GM12873 (cell line): ENCODE results near the gene GPC1.

Experiments
- TF ChIP-seq, protein P1 (sequence below): IDR thresholded peaks from 2 replicates; pipeline ENCODE4 v1.5.1; 2012; ENCODE audit warnings: low read depth, mild to moderate bottlenecking, moderate library complexity, low read length, control low read depth; ENCODE audit not compliant: insufficient read depth; ENCODE audit errors: missing control alignments

Gene GPC1

DNA sequence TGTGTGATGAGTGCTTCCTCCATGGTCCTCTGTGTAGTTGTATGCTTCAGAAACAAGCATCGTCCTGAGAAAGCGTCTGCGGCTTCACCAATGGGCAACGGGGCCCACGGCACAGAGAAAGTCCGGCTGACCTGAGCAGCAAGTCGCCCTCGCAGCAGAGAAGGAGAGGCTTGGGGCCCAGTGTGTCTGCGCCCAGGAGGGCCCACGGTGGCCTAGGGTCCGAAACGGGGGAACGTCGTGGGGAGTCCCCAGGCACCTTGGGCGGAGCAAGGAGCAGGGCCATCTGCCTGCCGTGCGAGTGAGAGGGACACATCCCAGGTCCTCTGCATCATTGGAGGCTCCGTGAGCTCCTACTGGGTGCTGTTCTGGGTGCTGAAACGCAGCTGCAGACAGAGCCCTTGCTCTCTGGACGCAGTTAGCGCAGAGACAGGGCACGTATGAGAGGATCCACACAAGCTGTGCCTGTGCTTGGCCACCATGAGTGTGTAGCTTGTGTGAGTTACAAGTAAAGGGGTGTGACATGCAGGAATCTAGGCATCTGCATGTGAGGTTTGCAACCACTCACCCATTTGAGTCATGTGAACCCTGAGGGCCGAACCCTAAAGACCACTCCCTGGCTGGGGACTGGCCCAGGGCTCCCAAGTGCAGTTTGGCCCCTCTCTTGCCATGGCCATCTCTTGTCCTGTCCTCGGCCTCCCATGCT lies 10.6 kb downstream of the GPC1 start:
- TF ChIP-seq, protein P1, sequence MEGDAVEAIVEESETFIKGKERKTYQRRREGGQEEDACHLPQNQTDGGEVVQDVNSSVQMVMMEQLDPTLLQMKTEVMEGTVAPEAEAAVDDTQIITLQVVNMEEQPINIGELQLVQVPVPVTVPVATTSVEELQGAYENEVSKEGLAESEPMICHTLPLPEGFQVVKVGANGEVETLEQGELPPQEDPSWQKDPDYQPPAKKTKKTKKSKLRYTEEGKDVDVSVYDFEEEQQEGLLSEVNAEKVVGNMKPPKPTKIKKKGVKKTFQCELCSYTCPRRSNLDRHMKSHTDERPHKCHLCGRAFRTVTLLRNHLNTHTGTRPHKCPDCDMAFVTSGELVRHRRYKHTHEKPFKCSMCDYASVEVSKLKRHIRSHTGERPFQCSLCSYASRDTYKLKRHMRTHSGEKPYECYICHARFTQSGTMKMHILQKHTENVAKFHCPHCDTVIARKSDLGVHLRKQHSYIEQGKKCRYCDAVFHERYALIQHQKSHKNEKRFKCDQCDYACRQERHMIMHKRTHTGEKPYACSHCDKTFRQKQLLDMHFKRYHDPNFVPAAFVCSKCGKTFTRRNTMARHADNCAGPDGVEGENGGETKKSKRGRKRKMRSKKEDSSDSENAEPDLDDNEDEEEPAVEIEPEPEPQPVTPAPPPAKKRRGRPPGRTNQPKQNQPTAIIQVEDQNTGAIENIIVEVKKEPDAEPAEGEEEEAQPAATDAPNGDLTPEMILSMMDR: no peak

DNA sequence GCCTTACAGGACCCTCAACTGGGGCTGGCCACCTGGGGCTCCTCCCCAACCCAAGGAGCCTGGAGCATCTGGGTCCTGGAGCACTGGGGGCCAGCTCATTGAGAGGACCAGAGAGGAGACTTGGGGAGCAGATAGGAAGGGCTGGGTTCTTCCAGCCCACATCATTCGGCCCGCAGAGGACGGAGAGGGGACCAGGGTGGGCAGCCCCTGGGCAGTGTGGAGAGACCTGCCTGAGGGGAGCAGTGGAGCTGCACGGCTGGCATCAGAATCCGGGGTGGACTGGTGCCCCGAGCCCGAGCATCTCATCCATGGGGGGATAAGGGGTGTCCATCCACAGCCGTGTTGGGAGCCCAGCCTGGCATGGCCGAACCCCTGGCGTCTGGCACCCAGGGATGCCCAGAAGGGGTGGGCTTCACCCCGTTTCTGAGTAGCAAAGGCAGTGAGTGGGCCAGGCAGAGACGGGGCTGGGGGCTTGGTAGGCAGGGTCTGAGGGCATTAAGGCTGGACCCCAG lies 11.3 kb downstream of the GPC1 start:
- TF ChIP-seq, protein P1: no peak

DNA sequence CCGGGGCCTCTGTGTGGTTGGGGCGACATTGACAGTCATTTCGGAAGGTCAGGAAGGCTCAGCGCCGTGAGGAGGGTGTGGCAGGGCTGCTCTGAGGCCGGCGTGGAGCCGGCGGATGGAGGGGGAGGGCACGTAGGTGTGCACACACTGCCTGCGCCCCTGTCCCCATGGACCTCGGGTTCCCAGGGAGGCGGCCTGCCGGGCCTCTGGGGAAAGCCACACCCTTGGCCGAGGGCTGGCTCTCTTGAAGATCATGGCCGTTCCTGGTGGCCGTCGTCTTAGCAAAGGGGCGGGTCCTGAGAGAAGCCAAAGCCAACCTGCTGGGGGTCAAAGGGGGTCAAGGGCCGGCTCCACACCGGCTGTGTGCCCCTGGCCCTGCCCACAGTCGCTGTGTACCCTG lies 11.9 kb downstream of the GPC1 start:
- TF ChIP-seq, protein P1: no peak

DNA sequence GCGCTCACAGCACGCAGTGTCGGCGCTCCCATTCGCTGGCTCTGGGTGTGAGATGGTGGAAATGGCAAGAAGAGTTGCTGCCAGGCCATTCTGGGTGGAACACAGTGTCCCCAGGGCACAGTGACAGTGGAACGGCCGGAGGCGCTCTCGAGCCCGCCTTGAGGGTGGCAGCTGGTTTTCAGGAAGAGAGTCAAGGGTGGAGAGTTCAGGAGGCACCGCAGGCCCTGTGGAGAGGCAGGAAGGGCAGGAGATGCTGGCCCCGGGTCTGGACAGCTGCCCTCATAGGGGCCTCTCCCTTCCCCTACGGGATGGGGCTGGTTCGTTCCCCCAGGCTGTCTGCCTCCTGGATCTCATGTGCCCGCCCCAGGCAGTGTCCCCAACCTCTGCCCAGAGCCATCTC lies 12.5 kb downstream of the GPC1 start:
- TF ChIP-seq, protein P1: no peak

DNA sequence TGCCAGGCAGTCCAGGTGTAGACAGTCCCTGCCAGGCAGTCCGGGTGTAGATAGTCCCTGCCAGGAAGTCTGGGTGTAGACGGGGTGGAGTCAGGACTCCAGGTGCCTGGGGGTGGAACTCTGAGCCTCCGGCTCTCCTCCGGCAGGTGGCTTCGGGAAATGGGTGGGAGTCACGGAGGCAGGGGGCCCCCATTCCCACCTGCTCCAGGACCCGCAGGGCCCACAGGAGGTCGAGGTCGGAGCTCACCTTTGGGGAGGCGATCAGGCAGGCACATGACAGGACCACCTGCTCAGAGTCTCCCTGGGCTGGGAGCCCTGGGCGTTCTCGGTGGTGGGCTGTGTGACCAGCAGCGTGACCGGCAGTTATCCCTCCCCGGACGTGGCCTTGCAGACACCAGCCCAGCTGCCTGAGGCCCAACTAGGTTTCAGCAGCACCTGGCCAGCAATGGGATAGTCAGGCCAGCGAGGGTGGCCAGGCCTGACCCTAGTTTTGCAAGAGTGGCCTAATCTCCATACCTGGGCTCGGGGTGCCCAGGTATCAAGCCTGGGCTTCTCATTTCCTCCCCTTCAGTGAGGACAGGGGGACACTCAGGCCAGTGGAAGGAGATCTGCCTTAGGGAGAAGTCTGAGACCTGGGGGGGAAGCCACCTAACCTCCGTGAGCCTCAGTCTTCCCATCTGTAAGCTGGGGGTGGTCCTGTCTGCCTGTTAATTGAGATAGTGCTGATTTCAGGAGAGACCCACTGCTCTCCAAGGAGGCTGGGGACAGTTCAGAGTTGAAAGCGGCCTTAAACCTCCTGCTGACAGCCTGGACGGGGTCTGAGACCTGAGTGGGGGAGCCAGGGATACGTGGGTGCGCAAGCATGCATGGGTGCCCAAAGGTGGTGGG lies 13.2 kb downstream of the GPC1 start:
- TF ChIP-seq, protein P1: no peak

DNA sequence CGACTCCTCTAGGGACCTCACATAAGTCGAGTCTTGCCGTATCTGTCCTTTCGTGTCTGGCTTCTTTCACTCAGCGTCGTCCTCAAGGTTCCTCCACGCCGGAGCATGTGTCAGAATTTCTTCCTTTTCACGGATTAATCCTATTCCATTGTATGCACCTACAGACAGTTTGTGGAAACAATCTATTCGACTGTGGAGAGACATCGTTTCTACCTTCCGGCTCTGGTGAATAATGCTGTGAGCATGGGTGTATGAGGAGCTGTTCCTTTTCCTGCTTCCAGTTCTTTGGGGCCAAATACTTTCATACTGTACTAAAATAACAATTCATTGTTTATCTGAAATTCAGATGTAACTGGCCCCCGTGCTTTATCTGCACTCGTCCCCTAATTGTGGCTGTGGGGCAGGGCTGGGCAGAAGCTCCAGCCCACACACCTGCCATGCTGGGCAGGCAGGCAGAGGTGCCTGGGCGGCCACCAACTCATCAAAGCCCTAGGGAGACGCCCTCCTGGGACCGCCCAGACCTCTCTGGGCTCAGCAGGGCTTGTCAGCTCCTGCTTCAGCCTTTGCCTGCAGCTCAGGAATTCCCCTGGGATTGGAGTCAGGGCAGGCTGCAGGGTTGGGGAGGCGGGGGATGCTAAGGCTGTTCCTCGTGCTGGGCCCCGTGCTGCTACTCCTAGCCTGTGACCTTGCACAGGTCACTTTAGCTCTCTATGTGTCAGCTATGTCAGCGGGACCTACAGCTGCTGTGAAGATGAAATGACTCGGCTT lies 14.5 kb downstream of the GPC1 start:
- TF ChIP-seq, protein P1: no peak
